Spleen (tissue), 7 donors: ENCODE measurements around the gene GPR152.

ENCODE experiments used
- CTCF ChIP-seq, 11 experiments: fragments of 200-600 bp in 7 of 11; fragments of 450-650 bp in 4 of 11; sonication (generic) in 4 of 11; IDR thresholded peaks in 8 of 11; conservative IDR thresholded peaks in 3 of 11; 1 replicate in 7 of 11; 2 replicates in 4 of 11; pipeline versions ENCODE4 v1.4.0 to v1.8.0; 2016 to 2021; ENCODE audit warnings: antibody characterized with exemption in 11 of 11, inconsistent platforms in 4 of 11, mild to moderate bottlenecking in 1 of 11
- POLR2A ChIP-seq, 3 donors: fragments of 450-650 bp; IDR thresholded peaks; one replicate each; pipeline ENCODE4 v1.5.1; 2017; ENCODE audit warnings: antibody characterized with exemption in 3 of 3, mild to moderate bottlenecking in 1 of 3
- POLR2AphosphoS5 ChIP-seq, 3 donors: sonication (generic); formaldehyde crosslinking; IDR thresholded peaks; one replicate each; pipeline ENCODE4 v1.5.1; 2017; ENCODE audit warnings: antibody characterized with exemption in 3 of 3
- donor health status: DM: no; HTN: no; CAD: no; lungs with moderate emphysema.
- donor health status: DM: no; HTN: no; CAD: no.
- donor health status: DM: no; HTN: no; CAD: no.

- no peak for TF ChIP-seq CTCF (IDR thresholded peaks at IDR 0.05 in 8 of 11, conservative IDR thresholded peaks at IDR 0.05 in 3 of 11)
- peak; percentile 18 to 66 (median 40) for TF ChIP-seq POLR2AphosphoS5 (IDR thresholded peaks at IDR 0.05)
- no peak for TF ChIP-seq POLR2A (IDR thresholded peaks at IDR 0.05)
Observed at GRCh38 chr11:67441098-67441563, 11.4 kb downstream of the GPR152 start.
